HL-60/S4 treated with retinoic acid at 250 ng/mL for 4 days and 3 days (cell line): ENCODE results near the gene ZNF585A.
"Not testable (repeated sequence)": the region's sequence is repeated elsewhere in the genome, so short reads cannot be mapped to it uniquely, and the experiment has no call there.

Experiments
- in situ Hi-C: fragments of 300-500 bp; cut with MboI; formaldehyde crosslinking; loops from 2 replicates; pipeline ENCODE4 v1.7.0; 2022; ENCODE audit warnings: low sequenced_read_pairs

The ZNF585A gene

GRCh38 chr19:37172368-37173366 is at the start of gene ZNF585A:
TSS of gene ZNF585A (minus strand) at chr19:37172695. CDS start at chr19:37169910, 2,785 bp downstream.
- in situ Hi-C loops, result no loop called here

DNA sequence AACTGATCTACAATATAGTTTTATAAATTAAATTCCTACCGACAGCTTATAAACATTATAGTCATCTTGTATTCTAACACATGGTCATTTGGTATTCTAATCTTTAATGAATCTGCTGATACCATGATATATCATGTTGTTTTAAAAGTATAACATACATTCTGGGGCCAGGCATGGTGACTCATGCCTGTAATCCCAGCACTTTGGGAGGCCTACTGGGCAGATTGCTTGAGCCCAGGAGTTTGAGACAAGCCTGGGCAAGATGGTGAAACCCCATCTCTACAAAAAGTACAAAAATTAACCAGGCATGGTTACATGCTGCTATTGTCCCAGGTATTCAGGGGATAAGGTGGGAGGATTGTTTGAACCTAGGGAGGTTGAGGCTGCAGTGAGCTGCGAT is 48.6 kb upstream of the ZNF585A start:
- in situ Hi-C loops, result no loop called here

DNA sequence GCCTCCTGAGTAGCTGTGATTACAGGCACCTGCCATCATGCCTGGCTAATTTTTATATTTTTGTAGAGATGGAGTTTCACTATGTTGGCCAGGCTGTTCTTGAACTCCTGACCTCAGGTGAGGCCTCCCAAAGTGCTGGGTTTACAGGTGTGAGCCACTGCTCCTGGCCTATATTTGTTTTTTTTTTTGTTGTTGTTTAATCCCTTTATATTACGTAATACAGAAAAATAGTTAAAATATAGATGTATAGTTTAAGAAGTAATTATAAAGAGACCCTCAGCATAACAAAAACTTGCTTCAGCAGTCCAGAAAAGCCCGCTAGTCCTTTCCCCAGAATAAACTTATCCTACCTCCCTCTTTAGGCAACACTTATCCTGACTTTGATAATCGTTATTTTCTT is 47.9 kb upstream of the ZNF585A start:
- in situ Hi-C loops, result no loop called here

DNA sequence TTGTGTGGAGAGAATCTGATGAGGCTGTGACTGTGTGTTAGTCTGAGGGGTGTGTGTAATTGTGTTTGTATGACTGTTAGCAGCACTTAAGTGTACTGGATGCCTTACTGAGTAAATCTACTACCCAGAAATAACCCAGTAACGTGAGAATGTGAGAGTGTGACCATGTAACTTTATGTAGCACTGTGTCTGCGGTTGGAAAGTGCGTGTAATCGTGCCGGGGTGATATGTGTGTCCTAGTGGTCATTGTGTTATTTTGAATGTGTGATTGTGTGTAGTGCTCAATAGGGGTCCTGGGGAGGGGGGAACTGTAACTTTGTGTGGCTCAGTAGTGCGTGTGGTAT is 46.1 kb upstream of the ZNF585A start:
- in situ Hi-C loops, result no loop called here

DNA sequence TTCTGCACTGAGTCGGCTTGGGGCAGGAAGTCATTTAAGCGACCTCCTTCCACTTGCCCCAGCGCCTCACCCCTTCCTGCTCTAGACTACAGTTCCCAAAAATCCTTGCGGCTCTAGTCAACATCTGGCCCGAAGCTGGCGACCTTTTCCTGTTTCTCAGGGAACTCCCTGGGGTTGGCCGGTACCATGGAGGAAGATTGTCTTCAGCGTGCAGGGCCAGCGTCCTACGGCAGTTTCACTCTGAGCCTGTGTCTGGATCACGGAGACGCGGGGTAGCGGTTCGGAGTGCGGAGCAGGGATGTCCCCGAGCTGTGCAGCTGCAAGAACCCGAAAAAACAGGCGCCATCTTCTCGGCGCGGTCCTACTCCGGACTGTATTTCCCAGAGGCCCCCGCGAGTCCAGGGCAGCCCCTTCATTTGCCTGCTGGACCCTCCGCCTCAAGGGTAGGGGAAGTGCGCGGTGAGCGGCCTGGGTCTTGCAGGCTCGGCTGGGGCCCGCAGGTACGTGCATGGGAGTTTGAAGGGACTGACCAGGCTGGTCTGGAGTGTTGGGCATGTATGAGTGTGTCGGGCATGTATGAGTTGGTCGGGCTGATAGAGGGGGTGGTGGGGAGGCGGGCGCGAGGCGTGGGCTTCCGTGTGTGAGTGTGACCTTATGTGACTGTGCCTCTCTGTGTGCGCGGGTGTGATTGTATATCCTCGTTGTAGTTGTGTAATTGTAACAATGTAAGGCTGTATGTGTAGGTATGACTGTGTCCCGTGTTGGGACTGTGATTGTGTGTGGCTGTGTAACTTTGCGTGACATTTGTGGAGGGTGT is 45.5 kb upstream of the ZNF585A start, which contains the start of gene ZNF383:
TSS of gene ZNF383 (plus strand) at position 440 of the 817 bp plus-strand sequence. CDS start 12,240 bp downstream, outside the sequence.
- in situ Hi-C loops, result no loop called here

DNA sequence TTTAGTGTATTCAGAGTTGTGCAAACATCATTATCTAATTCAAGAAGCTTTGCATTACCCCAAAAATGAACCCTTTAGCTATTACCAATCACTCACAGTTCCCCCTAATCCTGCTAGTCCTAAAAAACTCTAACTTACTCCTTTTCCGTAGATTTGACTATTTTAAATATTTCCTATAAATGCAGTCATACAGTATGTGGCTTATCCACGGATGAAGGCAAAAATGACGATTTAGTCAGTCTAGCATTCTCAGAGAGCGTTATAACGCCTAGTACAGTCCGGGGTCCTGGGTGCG is 44.9 kb upstream of the ZNF585A start:
- in situ Hi-C loops, result no loop called here

DNA sequence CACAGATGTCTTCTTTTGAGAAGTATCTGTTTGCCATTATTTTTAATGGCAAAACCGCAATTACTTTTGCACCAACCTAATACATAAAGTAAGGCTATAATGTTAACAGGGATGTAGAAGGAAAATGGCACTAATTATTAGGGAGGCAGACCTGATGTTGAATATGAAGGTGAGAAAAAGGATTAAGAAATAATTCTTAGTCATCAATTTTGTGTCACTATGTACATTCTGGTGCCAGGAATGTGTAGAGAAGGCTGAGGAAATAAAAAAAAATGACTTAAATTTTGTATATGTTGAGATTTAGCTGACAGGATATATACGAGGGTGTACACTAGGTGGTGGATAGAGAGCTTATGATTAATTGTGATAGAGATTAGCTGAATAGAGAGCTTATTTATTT is 25.3 kb upstream of the ZNF585A start:
- in situ Hi-C loops, result no loop called here

DNA sequence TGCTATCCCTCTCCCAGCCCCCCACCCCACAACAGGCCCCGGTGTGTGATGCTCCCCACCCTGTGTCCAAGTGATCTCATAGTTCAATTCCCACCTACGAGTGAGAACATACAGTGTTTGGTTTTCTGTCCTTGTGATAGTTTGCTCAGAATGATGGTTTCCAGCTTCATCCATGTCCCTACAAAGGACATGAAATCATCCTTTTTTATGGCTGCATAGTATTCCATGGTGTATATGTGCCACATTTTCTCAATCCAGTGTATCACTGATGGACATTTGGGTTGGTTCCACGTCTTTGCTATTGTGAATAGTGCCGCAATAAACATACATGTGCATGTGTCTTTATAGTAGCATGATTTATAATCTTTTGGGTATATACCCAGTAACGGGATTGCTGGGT is 24.6 kb upstream of the ZNF585A start:
- in situ Hi-C loops, result not testable (repeated sequence)

DNA sequence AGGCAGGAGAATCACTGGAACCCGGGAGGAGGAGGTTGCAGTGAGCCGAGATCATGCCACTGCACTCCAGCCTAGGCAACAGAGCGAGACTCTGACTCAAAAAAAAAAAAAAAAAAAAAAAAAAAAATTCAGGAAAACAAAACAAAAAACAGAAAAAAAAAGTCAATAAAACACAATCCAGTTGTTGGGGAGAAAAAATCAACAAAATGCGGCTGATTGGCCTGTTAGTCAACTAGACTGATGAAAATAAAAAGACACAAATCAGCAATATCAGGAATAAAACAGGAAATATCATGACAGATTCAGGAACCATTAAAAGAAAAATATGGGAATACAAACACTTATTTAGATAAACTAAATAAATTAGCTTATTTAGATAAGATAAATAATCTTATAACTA is 22.8 kb upstream of the ZNF585A start:
- in situ Hi-C loops, result not testable (repeated sequence)

DNA sequence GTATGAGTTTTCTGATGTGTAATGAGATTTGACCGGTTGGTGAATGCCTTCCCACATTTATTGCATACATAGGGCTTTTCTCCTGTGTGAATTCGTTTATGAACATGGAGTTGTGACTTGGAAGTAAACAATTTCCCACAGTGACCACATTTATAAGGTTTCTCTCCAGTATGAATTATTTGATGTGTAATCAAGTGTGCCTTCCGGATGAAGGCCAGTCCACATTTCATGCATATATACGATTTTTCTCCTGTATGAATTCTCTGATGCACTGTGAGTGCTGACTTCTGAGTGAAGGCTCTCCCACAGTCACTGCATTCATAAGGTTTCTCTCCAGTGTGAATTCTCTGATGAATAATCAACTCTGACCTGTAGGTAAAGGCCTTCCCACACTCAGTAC is 13.6 kb upstream of the ZNF585A start:
- in situ Hi-C loops, result not testable (repeated sequence)

DNA sequence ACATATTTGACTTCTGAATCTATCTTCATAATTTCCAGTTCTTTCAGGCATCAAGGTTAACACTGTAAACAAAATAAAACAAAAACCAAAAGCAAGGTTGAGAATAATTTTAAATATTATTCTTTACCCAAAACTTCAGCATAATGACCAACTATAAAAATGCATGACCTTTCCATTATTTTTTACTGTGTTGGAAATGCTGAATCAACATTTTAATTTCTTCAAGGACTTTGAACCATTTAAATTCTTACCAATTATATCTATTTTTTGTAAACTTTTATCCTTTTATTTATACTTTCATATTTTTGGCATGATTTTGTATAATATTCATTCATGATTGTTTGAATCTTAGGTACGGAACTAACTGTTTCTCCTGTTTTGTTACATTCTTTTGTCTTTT is 6.9 kb downstream of the ZNF585A start:
- in situ Hi-C loops, result no loop called here

DNA sequence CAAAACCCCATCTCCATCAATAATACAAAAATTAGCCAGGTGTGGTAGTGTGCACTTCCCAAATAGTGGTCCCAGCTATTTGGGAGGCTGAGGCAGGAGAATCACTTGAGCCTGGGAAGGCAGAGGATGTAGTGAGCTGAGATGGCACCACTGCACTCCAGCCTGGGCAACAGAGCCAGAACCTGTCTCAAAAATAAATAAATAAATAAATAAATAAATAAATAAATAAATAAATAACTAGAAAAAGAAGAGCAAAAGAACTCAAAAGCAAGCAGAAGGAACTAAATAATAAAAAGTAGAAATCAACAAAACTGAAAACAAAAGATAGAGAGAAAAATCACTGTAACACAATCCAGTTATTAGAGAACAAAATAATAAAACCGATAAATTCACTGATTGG is 12.3 kb downstream of the ZNF585A start:
- in situ Hi-C loops, result no loop called here

- in situ Hi-C loops, result no loop called here
These were observed 24.3 kb downstream of the ZNF585A start for GRCh38 chr19:37148214-37148613.

DNA sequence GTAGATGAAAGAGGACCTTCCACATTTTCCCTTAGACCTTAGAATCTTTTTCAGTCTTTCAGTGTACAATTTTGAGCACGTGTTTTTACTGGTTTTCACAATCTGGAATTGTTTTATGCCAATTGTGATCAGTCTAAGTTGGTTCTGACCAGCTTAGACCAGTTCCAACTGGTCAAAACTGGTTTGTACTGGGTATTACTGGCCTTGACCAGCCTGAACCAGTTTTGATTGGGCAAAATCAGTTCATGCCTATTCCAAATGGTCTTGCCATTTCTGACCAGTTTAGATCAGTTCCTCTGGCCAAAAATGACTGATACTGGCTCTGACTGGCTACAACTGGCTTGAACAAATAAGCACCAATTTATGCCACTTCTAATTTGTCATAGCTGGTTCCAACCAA is 36.4 kb downstream of the ZNF585A start:
- in situ Hi-C loops, result no loop called here

DNA sequence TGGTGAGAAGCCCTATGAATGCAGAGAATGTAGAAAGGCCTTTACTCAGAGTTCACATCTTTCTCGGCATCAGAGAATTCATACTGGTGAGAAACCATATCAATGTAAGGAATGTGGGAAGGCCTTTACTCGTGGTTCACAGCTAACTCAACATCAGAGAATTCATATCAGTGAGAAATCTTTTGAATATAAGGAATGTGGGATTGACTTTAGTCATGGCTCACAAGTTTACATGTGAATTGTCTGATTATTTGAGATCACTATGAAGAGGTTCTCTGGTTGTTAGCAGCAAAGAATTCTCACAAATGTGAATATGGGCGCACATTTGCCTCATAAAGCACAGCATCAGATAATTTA is 43.7 kb downstream of the ZNF585A start:
- in situ Hi-C loops, result no loop called here

GRCh38 chr19:37127999-37128820 is 44.3 kb downstream of the ZNF585A start:
- in situ Hi-C loops, result no loop called here

GRCh38 chr19:37122093-37122492 is 50.4 kb downstream of the ZNF585A start:
- in situ Hi-C loops, result not testable (repeated sequence)

- in situ Hi-C loops, result no loop called here
These were observed 58.5 kb downstream of the ZNF585A start for GRCh38 chr19:37114001-37114400.

DNA sequence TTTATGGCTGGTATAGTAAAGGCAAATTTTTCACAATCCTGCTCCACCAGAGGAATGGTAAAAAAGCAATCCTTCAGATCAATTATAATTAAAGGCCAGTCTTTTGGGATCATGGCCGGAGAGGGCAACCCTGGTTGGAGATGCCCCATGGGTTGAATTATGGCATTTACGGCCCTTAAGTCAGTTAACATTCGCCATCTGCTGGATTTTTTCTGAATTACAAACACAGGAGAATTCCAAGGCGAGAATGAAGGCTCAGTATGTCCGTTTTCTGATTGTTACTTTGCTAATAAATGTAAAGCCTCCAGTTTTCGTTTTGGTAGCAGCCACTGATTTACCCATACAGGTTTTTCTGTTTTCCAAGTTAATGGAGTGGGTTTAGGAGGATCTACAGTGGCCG is 60.7 kb downstream of the ZNF585A start:
- in situ Hi-C loops, result not testable (repeated sequence)

- in situ Hi-C loops, result not testable (repeated sequence)
These were observed 68.4 kb downstream of the ZNF585A start for GRCh38 chr19:37104135-37104534.

DNA sequence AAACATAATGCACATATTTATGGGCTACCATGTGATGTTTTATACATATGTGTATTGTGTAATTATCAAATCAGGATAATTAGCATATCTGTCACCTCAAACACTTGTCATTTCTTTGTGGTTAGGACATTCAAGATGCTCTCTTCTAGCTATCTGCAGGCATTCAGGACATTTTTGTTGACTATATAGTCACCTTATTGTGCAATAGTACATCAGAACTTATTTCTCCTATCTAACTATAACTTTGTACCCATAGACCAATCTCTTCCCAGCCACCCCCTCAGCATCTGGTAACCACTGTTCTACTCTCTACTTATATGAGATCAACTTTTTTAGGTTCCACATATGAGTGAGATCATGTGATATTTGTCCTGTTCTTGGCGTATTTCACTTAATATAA is 73.9 kb downstream of the ZNF585A start:
- in situ Hi-C loops, result no loop called here
